GM21825 (cell line): ENCODE measurements around the gene AVL9.

Experiments
- ATAC-seq: cut with Tn5 transposase; IDR thresholded peaks from one replicate; pipeline ENCODE4 v1.9.1; 2021; ENCODE audit warnings: mild to moderate bottlenecking, moderate library complexity; ENCODE audit not compliant: unreplicated experiment

Gene AVL9

DNA sequence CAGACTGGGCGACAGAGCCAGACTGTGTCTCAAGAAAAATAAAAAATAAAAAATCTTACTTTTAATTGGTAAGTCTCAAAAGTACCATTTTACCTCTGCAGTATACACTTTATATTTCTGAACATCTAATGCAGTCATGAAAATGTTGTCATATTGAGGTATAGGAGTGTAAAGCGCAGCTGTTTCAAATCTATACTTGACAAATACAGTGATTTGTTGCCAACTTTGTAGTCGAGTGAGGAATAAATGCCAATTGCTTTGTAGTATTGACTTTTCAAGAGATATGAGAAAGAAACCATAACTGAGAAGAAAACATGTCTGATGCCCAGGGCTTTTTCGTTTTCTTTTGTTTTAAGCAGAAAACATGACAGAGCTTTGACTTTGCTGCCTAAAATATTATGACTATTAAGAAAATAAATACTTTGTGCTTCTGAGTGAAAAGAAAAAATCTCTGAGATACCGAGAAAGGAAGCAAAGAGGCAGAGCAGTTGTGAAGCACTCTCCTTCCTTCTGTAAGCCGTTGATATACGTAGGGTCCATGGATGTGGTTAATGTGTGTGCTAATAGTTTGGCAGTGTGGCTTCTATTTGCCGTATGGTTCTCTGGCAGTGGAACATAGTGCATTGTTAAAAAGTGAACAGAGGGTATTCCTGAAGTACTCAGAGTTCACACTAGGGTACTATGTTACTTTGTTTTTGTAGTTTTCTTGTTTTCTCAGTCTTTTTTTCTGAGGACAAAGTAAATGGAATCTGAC, 38.2 kb downstream of the AVL9 start:
- ATAC-seq, result no peak

DNA sequence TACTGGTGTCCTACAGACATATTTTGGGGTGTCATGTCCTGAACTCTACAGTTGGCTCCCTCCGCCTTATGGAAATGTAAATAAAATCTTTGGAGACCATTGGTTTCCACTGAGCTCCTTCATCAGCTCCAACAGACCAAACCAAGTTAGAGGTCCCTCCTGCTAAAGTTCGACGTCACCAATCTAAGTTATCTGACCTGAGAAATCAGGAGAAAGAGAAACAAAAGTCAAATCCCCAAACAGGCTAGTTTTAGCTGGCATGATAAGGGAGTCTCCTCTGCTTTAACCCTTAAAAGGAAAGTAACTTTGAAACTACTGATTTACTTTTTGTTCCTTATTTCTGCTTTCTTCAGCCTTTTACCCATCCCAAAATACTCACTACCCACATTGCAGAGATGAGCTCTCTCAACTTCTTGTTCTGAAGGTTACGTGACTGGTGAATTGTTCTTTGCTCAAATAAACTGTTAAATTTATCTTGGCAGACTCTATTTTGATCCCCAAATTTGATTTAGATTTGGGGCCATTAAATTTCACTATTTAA, 39.9 kb downstream of the AVL9 start:
- ATAC-seq, result no peak

DNA sequence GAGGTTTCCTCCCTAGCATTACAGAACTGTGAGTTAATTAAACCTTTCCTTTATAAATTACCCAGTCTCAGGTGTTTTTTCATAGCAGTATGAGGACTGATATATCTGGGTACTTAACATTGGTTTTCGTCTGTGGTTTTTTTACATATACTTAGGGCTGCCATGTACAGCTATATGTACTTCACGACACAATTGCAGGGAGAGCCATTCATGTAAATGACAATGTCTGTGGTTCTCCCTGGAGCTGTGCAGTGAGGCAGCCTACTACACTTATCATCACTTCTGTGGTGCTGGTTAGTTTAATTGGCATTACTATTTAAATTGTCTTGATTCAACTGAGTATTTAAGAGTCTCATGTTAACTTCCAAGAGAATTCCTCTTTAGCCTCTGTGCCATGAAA, 40.7 kb downstream of the AVL9 start:
- ATAC-seq, result no peak

DNA sequence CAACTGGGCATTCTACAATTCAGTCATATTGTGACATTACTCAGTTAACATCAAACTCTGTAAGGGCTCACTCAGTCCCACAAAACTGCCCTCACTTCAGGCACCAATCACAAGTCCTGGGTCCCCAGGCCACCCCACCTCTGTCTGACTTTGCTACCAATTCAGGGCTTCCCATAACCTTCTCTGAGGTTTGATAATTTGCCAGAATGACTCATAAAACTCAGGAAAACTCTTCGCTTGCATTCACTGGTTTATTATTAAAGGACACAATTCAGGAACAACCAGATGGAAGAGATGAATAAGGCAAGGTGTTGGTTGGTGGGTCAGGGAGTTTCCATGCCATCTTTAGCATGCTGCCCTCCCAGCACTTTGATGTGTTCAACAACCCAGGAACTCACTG, 41.3 kb downstream of the AVL9 start:
- no peak for ATAC-seq

DNA sequence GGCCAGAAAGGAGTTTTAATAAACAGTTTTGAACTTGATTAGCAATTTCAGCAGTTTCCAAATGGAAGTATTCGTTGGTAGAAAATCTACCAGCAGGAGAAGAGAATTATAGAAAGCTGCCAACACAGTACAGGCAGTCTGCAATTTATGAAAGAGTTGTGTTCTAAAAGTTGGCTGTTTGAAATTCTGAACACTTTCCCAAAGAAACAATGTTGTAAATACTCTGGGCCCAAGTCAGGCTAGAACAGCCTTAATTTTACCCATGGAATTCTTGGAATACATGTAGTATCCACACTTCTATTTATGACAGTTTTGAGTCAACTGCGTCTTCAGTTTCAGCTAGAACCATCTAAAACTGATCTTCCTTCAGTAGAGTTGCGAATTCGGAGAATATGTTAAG, 42.5 kb downstream of the AVL9 start:
- ATAC-seq, result no peak

DNA sequence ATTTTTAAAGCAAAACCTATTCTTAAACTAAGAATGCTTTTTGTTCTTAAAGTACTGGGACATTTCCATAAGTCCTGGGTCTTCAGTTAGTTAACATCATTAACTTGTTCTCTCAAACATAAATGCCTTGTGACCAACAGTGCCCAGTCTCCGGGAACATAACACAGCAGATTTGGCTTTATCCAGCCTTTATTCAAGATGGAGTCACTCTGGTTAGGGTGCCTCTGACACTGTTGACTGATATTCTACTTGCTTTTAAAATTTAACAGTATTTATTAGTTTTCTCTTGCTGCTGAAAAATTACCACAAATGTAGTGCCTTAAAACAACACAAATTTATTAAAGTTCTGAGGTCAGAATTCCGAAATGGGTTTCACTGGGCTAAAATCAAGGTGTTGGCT, 44.1 kb downstream of the AVL9 start:
- no peak for ATAC-seq

DNA sequence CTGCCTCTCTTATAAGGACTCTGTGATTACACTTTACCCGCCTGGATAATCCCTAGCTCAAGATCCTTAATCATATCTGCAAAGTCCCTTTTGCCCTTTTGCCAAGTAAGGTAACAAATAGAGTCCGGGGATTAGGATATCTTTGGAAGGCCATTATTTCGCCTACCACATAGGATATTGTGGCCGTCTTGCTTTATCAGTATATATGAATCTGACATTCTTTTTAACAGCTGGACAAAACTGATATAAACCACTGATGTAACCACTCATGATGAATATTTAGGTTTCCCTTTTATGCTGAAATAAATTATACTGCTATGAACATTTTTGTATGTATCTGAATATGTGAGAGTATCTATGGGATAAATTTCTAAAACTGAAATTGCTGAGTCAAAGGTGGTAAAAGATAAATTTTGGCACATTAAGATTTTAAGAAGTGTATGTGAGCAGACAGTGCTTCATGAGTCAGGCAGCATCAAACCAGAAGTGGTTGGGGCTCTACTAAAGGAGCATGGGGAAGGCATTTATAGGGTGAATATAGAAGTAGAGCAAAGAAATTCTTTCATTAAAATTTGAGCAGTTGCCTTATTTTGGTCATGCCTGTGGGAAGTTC, 44.7 kb downstream of the AVL9 start:
- ATAC-seq, result no peak

DNA sequence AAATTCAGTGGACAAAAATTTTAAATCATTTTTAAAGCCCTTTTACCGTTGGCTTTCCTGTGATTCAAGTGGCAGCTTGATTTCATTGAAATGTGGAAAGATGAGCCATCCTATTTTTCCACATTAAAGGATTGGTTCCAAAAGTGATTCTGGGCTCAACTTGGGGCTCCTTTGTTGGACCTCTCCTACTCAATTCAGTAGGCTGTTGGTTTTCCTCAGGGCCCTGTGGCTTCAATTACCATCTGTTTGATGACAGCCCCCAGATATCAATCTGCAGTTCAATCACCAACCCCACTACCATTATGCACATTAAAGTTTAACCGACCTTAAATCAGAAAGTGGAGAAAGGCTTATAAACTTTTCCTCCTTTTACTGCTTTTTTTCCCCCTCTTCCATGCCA, 47.3 kb downstream of the AVL9 start:
- ATAC-seq, result no peak

DNA sequence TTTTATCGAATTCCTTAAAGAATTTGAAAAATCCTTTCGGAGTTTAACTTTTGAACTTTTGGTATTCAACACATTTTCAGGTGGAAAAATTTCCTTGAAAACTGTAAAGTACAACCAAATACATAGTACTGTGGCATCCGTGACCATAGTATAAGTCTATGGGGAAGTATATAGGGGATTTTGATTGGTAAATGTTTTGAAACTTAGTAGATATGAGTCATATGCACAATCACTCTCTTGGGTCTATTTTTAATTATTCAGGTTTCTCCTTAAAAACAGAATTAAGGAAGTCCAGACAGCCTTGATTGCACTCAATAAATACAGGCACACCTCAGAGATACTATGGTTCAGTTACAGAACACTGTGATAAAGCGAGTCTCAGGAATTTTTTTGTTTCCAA, 64.2 kb downstream of the AVL9 start:
- no peak for ATAC-seq

DNA sequence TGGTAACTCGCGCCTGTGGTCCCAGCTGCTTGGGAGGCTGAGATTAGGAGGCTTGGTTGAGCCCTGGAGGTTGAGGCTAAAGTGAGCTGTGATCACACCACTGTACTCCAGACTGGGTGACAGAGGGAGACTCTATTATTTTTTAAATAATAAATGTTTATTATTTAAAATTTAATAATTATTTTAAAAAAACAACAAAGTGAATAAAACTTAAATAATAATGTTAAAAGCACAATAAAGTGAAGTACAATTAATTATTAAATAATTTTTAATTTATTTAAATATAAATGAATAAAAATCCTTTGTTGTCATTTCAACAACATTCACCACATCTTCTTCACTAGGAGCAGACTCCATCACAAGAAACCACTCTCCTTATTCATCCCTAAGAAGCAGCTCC, 64.8 kb downstream of the AVL9 start:
- ATAC-seq, result no peak

DNA sequence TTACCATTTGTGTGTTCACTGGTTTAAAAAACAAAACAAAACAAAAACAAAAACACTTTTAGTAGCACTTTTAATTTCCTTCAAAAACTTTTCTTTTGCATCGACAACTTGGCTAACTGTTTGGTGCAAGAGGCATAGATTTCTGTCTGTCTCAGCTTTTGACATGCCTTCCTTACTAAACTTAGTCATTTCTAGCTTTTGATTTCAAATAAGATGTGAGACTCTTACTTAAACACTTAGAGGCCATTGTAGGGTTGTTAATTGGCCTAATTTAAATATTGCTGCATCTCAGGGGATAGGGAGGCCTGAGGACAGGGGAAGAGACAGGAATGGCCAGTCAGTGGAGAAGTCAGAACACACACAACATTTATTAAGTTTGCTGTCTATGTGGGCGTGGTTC, 66.3 kb downstream of the AVL9 start:
- ATAC-seq, result no peak

DNA sequence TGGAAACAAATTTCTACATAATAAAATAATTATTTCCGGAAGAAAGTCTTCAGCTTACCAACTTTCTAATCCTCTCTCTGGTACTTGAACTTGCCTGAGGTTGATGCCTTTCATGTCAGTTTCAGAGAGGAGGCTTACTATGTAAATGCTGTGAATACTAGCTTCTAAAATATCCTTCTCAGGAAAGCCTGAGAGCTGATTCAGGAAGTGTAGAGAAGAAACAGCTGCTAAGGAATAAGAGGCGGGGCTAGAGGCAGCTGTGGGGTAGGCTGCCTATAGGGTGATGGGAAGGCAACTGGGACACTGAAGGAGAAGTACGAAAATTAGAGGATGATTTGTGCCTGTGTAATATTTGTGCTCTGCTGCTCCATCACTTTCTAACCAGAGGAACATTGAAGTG, 69.3 kb downstream of the AVL9 start:
- ATAC-seq, result no peak

DNA sequence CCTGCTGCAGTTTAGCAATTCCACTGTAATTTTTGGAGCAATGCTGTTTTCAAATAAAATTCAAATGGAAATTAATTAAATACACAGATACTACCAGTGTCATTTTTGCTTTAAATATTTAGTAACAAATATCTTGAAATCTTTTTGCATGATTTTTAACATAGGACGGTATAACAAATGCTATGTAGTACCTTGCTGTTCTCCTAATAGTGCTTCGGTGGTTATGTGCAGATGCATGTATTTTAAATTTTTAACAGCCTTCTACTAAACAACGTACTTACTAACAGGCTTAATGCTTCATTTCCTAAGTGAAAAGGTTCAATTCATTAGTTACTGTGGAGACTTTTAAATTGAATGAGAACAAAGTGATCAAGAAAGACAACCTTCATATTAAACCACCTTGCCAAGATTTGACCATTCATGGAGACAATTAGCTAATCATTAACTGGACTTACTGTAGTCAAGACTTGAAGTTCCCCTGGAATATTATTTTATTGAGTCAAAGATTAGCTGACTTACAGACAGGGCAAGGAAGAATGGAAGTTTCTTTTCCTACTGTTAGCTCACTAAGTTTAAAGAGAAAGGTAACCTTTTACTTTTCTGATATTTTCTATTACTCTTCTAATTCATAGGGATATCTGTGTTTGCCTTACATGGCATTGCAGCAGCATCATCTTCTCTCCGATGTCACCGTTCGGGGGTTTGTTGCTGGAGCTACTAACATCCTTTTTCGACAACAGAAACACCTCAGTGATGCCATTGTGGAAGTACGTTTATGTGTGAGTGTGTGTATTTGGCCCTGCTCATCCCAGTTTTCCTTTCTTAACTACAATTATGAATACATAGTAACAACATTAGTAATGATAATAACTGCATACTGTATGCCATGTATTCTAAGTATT, 74.3 kb downstream of the AVL9 start:
- no peak for ATAC-seq

DNA sequence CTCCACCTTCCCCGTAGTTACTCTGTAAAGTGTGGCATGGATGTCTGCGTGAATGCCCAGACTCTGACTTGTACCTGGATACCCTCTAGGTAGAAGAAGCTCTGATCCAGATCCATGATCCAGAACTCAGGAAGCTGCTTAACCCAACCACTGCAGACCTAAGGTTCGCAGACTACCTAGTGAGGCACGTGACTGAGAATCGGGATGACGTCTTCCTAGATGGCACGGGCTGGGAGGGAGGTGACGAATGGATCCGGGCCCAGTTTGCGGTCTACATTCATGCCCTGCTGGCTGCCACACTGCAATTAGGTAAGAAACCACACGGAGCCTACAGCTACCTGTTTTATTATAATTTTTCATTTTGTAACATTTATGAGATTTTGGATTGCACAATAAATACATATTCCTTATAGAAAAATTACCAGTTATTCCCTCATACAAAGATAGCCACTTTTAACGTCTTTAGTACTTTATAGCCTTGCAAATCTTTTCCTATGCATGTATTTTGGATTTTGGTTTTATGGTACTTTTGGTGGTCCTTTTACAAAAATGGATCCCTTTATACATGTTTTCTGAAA, 77.9 kb downstream of the AVL9 start:
- ATAC-seq, result no peak

DNA sequence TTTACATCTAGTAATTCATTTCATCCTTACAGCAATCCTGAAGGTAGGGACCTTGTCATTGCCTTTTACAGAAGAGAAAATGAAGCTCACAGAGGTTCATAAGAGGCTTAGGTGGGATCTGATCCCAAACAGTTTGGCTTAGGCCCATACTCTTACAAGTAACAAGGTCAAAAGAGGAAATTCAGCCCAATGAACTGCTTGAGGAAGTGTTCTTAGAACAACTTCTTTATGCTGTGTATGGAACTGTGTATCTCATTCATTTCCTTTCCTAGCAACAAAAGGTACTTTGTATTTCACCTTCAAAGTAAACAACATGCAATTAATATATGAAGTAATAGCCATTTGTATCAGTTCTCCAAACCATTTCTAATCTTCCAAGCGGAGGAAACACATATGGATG, 79.3 kb downstream of the AVL9 start:
- no peak for ATAC-seq

DNA sequence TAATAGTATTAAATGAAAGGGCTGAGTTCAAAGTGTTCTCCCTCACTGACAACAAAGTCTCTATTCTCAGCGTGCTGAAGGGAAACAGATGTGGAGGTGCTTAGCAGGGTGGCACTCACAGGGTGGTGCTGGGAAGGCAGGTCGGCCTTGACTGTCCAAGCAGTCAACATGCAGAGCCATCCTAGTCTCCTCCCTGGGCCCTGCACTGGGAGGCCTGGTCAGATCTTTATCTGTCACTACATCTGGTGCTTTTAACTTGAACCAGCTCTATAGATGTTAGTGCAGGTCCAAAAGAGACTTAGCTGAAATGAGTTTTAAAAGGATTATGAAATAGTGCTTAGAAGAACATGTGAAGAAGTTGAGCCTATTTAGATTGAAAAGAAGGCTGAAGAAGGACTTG, 82.1 kb downstream of the AVL9 start:
- ATAC-seq, result no peak

DNA sequence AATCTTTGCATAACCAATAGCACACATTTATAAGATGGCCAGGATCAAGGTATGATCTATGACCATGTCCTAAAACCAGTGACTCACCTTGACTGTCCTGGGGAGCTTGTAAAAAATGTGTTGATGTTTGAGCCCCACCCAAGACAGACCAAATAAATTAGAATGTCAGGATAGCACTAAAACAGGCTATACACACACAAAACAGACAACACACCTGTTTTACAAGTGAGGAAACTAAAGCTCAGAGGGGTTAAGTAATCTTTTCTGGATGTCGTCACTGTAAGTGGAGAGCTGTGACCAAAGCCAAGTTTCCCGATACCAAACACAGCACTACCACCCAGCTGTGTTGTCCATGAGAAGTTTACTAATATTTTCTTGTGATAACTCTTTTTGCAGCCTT, 84.5 kb downstream of the AVL9 start:
- ATAC-seq, result no peak

DNA sequence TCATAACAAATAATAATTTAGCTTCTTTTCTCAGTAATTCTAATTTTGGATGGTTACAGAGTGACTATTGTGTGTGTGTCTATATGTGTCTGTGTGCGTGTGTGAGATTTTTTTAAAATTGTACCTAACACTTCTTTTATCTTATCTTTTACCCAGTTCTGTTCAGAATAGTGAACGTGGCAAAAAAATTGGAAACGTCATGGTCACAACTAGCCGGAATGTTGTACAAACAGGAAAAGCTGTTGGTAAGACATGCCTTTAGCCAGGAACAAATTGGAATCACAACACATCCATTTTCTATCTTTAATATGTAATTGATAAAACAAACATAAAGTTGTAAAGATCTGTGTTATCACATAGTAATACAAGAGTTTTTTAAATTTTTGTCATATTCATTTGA, 85.4 kb downstream of the AVL9 start:
- no peak for ATAC-seq

DNA sequence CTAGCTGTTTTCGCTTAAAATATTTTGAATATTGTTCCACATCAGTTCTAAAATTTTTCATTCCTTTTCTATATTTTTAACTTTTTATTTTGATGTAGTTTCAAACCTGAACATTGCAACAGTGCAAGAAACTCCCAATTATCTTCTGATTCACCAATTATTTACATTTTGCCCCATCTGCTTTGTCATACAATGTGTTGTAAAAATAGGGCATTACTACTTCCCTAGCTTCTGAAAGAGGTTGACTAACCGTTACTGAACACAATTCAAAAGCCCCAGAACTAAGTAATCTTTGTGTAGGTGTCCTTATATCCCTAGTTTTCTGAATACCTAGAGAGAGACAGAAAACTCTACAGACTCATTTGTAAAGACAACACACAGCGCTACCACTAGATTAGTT, 86.7 kb downstream of the AVL9 start:
- ATAC-seq, result no peak

DNA sequence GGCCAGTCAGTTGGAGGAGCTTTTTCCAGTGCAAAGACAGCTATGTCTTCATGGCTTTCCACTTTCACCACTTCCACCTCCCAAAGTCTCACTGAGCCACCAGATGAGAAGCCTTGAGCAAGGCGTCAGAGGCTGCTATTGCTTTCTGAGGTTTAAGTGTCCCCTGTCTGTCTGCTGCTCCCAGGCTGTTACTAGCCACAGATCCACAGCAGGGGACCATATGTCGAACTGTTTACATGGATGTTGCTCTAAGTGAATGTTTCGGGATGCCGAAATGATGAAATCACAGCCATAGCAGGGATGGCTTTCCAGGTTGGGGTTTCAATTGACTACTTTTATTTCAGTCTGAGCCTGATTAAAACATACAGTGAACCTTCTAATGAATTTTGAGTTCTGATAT, 88.5 kb downstream of the AVL9 start:
- no peak for ATAC-seq
